22Rv1 (cell line): Measurements from ENCODE around the gene GPR89A.
"Not testable (repeated sequence)": the region's sequence is repeated elsewhere in the genome, so short reads cannot be mapped to it uniquely, and the experiment has no call there.

Source experiments
- CTCF ChIP-seq: fragments of 450-650 bp; IDR thresholded peaks from 2 replicates; pipeline ENCODE4 v1.5.1; 2017; ENCODE audit warnings: mild to moderate bottlenecking
- ZFX ChIP-seq: fragments of 450-650 bp; IDR thresholded peaks from 2 replicates; pipeline ENCODE4 v1.6.1; 2017; ENCODE audit warnings: antibody characterized with exemption, borderline replicate concordance

DNA sequence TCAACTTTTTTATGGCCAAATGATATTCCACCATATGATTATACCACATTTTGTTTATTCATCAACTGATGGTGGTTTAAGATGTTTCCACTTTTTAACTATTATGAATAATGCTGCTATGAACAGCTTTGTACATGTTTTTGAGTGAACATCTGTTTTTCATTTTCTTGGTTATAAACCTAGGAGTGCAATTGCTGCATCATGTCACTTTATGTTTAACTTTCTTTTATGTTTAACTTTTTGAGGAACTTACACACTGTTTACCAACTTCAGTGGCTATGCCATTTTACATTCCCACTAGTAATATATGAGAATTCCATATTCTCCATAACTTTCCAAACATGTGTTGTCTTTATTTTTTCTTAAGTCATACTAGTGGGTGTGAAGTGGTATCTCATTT lies 12.4 kb upstream of the GPR89A start:
- TF ChIP-seq CTCF, ZFX: not testable (repeated sequence)
